Activated CD4-positive, alpha-beta T cell treated with anti-CD3 and anti-CD28 coated beads for 24 hours (primary cell): Measurements from ENCODE around the gene CIDEA.

Source experiments
- DNase-seq, 2 donors: peaks; one replicate each; pipeline ENCODE4 v3.0.0-alpha.2; 2020; ENCODE audit warnings: low read depth in 2 of 2

CIDEA gene

GRCh38 chr18:12271376-12272235 is 17.4 kb downstream of the CIDEA start:
- peak; percentile 8 to 55 for DNase-seq

DNA sequence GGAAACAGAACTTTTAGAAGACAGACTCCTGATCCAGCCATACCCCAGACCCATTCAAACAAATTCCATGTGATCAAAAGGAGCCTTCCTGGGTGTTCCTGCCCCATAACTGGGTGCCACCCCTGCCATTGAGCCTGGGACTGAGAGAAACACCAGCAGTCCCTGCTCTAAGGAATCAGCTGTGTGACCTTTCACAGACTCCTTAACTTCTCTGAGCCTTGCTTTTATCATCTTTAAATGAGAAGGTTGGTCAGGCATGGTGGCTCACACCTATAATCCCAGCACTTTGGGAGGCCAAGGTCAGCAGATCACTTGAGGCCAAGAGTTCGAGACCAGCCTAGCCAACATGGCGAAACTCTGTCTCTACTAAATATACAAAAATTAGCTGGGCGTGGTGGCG is 20.6 kb downstream of the CIDEA start:
- no peak for DNase-seq

GRCh38 chr18:12276736-12277554 is 22.8 kb downstream of the CIDEA start:
- no peak for DNase-seq

DNA sequence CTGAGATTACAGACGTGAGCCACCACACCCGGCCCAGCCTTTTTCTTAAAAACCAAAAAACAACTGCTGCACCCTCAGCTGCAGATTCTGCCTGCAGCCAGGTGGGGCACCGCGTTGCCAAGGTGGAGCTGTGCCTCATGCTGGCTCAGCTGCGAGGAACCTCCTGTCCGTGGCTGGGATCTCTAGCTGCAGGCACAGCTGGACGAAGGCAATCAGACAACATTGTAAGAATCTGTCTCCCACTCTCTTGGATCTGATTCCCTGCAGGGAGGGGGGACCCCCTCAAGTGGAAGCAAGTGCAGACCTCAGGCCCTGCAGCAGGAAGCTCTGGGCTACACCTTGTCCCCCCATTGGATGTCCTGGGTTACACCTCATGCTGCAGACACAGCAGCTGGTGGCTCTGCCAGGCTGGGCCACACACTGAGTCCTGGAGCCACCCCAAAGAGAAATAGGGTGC is 24.1 kb downstream of the CIDEA start:
- no peak for DNase-seq

DNA sequence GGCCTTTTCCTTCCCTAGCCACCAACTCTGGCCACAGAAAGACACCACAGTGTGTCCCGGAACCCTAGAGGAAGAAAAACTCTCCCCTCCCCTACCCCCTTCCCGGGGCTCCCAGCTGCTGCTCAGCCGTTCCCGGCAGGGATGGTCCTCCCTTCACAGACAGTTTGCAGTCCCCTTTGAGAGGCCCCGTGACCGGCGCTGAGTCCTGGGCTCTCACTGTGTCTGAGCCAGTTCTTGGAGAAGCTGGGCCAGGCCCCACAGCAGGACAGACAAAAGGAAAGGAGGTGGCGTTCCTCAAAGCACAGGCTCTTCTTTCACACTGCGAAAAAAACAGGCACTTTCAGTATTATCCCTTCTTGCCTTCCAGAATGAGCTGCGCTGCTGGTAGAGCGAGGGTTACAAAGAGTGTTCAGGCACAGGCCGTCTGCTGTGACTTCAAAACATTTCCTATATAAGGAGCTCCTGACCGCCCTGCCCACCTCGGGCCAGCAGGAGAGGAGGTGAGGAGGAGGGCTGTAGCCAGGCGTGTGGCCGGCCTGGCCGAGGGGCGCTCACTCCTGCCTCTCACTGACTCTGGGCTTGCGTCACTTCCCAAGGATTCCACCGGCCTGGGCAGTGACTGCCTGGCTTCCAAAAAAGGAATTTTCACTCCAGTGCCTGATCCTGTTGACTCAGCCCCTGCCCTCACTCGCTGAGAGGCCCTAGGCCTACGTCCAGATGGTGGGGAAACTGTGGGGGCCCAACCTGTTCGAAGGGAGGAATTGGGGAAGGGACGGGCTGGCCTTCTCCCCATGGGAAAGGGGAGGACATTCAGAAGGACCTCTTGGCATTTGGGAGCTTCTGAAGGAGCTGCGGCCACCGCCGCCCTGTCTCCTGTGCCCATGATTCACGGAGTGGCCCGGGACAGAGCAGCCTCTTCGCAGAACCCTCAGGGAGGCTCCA is 24.9 kb downstream of the CIDEA start:
- no peak for DNase-seq

- no peak for DNase-seq
Observed at GRCh38 chr18:12279781-12280531, 25.8 kb downstream of the CIDEA start.

- no peak for DNase-seq
Observed at GRCh38 chr18:12281861-12282260, 27.7 kb downstream of the CIDEA start.

DNA sequence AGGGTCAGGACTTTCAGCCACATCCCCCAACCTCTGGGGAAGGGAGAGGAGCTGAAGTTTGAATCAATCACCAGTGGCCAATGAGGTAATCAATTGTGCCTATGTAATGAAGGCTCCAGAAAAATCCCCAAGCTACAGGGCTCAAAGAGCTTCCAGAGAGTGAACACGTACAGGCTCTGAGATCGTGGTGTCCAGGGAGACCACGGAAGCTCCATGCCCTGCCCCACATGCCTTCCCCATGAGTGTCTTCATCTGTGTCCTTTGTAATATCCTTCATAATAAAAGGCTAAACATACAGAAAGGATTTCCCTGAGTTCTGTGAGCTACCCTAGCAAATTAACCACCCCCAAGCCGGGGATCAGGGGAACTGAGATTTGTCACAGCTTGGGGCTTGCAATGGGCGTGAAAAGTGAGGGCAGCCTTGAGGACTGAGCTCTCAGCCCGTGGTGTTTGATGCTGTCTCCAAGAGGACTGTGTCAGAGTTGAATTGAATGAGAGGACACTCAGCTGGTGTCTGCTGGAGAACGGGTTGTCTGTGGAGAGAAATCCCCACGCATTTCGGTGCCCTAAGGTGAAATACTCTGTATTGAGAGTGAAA is 28.4 kb downstream of the CIDEA start:
- no peak for DNase-seq

GRCh38 chr18:12283256-12283655 is 29.1 kb downstream of the CIDEA start:
- DNase-seq: no peak

DNA sequence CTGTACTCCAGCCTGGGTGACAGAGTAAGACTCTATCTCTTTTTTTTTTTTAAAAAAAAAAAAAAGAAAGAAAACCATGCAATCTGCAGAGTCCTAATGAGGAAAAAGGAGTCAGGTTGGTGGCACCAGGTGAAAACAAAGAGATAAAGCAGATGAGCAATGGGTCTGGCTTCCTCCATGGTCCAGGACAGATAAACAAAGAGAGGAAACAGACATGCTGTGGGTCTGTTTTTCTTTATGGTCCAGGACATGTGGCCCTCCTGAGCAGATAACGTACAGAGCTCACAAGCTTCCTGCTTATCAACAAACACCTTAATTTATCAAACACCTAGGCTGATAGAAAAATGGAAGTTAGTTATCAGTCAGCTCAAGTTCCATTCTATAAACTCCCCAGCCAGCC is 29.5 kb downstream of the CIDEA start:
- no peak for DNase-seq

GRCh38 chr18:12287131-12287681 is 33.0 kb downstream of the CIDEA start:
- DNase-seq: no peak

DNA sequence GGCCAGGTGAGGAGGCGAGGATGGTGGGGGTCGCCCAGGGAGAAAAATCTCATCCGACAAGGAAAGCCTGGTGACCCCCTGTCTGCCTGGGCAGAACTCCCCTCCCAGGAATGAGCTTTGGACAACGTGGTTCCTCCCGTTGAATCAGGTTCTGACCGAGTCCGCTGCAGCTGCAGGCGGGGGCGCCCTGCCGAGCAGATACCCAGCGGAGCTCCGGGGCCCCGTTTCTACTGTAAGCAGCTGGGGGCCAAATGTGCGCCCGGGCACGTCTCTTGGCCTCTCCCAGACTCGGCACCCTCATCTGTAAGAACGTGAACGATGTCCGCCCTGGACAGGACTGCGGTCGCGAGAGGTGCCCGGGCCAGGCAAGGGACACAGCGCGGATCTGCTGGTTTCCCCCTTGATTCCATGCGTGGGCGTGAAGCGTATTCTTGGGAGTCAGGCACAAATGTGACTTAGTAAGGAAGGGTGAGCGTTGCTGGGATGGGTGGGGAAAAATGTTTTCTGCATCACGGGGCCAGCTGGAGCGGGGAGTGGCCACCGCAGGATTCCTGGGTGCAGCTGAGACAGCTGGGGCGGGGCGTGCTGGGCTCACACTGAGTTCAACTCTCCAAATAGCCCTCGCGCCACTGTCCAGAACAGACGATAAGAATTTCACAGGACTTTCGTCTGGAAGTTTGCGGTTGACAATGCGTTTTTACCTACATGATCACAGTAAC is 33.7 kb downstream of the CIDEA start:
- DNase-seq: no peak

GRCh38 chr18:12288403-12288755 is 34.2 kb downstream of the CIDEA start:
- DNase-seq: no peak

DNA sequence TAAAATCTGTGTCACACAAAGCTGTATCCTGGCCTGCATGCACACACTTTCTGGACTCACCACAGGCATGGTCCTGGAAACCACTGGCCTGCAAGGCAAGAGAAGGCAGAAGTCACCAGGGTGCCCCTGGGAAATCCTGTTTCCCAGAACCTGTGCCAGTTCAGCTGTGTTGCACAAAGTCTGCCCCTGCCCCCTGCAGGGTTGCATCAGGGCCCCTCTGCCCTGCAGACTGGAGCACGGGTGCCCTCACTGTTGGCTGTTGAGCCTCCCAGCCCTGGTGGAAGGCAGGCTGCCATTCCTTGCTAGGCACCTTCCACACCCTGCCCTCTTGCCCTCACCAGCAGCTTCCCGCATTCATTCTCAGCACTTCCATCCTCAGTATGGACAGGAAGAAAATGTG is 35.9 kb downstream of the CIDEA start:
- no peak for DNase-seq

GRCh38 chr18:12291161-12291560 is 37.0 kb downstream of the CIDEA start:
- no peak for DNase-seq

- no peak for DNase-seq
Observed at GRCh38 chr18:12291690-12292089, 37.5 kb downstream of the CIDEA start.

DNA sequence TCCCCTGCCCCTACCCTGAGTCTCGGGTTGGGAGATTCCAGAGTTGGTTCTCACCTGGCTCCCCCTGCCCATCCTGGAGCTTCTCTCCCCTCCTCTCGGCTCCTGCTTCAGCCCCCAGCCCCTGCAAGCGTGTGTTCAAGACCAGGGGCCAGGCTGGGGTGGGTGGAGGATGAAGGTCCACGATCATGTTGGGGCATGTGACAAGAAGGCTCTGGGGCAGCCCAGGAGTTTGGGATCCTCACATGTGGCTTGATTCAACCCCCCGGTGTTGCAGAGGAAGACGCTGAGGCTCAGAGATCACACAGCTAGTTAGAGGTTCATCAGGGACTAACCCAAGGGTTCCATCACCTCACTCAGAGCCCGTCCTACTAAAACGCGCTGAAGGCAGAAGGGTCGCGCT is 39.7 kb downstream of the CIDEA start:
- DNase-seq: no peak

- no peak for DNase-seq
Observed at GRCh38 chr18:12295389-12296086, 41.4 kb downstream of the CIDEA start.

DNA sequence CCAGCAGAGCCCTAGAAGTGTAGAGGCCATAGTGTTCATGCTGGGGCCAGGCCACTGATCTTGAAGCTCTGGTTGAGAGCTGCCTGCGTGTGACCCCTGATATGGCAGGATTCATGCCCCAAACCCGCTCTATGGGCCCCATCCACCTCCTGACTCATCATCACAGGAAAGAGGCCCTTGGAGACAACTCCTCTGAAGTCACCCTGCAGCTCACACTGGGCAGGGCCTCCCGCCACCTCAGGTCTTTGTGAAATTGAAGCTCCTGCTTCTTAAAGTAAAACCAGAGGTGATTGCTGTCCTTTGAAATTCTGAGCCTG is 41.9 kb downstream of the CIDEA start:
- DNase-seq: no peak
